Gastroesophageal sphincter (tissue), 3 donors: ENCODE data around the gene RGS12.

Experiments used
- CTCF ChIP-seq, 4 experiments: fragments of 200-600 bp in 2 of 4; fragments of 450-650 bp in 2 of 4; sonication (generic) in 1 of 4; IDR thresholded peaks; one replicate each; pipeline ENCODE4 v1.5.1; 2017 to 2019; ENCODE audit warnings: antibody characterized with exemption in 4 of 4, mild to moderate bottlenecking in 2 of 4, moderate library complexity in 2 of 4
- POLR2A ChIP-seq, 2 donors: fragments of 450-650 bp; IDR thresholded peaks; one replicate each; pipeline ENCODE4 v1.6.1; 2017; ENCODE audit warnings: antibody characterized with exemption in 2 of 2, mild to moderate bottlenecking in 2 of 2, moderate library complexity in 1 of 2
- POLR2AphosphoS5 ChIP-seq: sonication (generic); formaldehyde crosslinking; IDR thresholded peaks from one replicate; pipeline ENCODE4 v1.6.1; 2017; ENCODE audit warnings: antibody characterized with exemption

- no peak for TF ChIP-seq CTCF (IDR thresholded peaks at IDR 0.05)
- no peak for TF ChIP-seq POLR2AphosphoS5
- TF ChIP-seq POLR2A (IDR thresholded peaks at IDR 0.05) = no peak
These were observed 47.3 kb downstream of the RGS12 start for GRCh38 chr4:3340038-3340699.
